HG03060 (cell line): ENCODE results near the gene ACTA2.
A peak's percentile ranks its signal among the peaks of the same experiment; 100 is the strongest.

ENCODE experiments used
- ATAC-seq: cut with Tn5 transposase; IDR thresholded peaks from one replicate; pipeline ENCODE4 v1.9.1; 2021; ENCODE audit warnings: low read depth, moderate number of reproducible peaks; ENCODE audit not compliant: unreplicated experiment

The ACTA2 gene

GRCh38 chr10:88926566-88927415 is 25.8 kb downstream of the ACTA2 start:
- no peak for ATAC-seq

- ATAC-seq = no peak
Measured at GRCh38 chr10:88923520-88923919, 29.1 kb downstream of the ACTA2 start.

- ATAC-seq = no peak
Measured at GRCh38 chr10:88922041-88922440, 30.5 kb downstream of the ACTA2 start.

GRCh38 chr10:88920986-88921593 is 31.5 kb downstream of the ACTA2 start:
- ATAC-seq = no peak

GRCh38 chr10:88920198-88920597 is 32.4 kb downstream of the ACTA2 start:
- no peak for ATAC-seq

- ATAC-seq = no peak
Measured at GRCh38 chr10:88919041-88919440, 33.5 kb downstream of the ACTA2 start.

- no peak for ATAC-seq
Measured at GRCh38 chr10:88918191-88918905, 34.2 kb downstream of the ACTA2 start.

- ATAC-seq = no peak
Measured at GRCh38 chr10:88916986-88917385, 35.6 kb downstream of the ACTA2 start.

GRCh38 chr10:88916231-88916630 is 36.3 kb downstream of the ACTA2 start:
- no peak for ATAC-seq

GRCh38 chr10:88915781-88916180 is 36.8 kb downstream of the ACTA2 start:
- no peak for ATAC-seq

GRCh38 chr10:88913788-88914187 is 38.8 kb downstream of the ACTA2 start:
- ATAC-seq = no peak

GRCh38 chr10:88913127-88913526 is 39.4 kb downstream of the ACTA2 start:
- no peak for ATAC-seq

- no peak for ATAC-seq
Measured at GRCh38 chr10:88911851-88912250, 40.7 kb downstream of the ACTA2 start.

- no peak for ATAC-seq
Measured at GRCh38 chr10:88911116-88911515, 41.5 kb downstream of the ACTA2 start.

GRCh38 chr10:88908194-88908593 is 44.4 kb downstream of the ACTA2 start:
- ATAC-seq = no peak

- ATAC-seq = no peak
Measured at GRCh38 chr10:88906921-88907320, 45.7 kb downstream of the ACTA2 start.

- ATAC-seq = no peak
Measured at GRCh38 chr10:88903715-88904114, 48.9 kb downstream of the ACTA2 start.

- peak; percentile 22 for ATAC-seq
Measured at GRCh38 chr10:88901984-88902789, 50.4 kb downstream of the ACTA2 start.

- ATAC-seq = peak; percentile 85
Measured at GRCh38 chr10:88901206-88901983, 51.2 kb downstream of the ACTA2 start.

GRCh38 chr10:88899886-88900285 is 52.7 kb downstream of the ACTA2 start:
- no peak for ATAC-seq
